CD8-positive, alpha-beta memory T cell (primary cell): ENCODE results near the gene DPH5. TPM values are rescaled to one million over a fixed set of nuclear protein-coding genes. Genes with fewer than 3 reads are reported as not detected.
A peak's percentile ranks its signal among the peaks of the same experiment; 100 is the strongest.

ENCODE experiments used
- CTCF ChIA-PET: fragments of 350-600 bp; sonication (Branson Sonifier 250); formaldehyde crosslinking; loops from one replicate; lab custom pipeline; 2021; ENCODE audit warnings: antibody characterized with exemption; lab: Charles Lee
- POLR2A ChIA-PET: fragments of 350-600 bp; sonication (Branson Sonifier 250); formaldehyde crosslinking; loops from one replicate; lab custom pipeline; 2021; ENCODE audit warnings: antibody characterized with exemption; lab: Charles Lee
- DNase-seq, 5 donors: peaks; one replicate each; pipeline versions ENCODE4 v3.0.0 to v3.0.0-alpha.2; 2020 to 2022; ENCODE audit warnings: mixed read lengths in 1 of 5
- H3K27ac ChIP-seq: one replicate; pipeline ENCODE4 v1.7.0; 2013; ENCODE audit warnings: low read depth, mild to moderate bottlenecking, low read length, moderate library complexity
- H3K27me3 ChIP-seq: 2 replicates; pipeline ENCODE4 v1.7.0; 2013; ENCODE audit warnings: low read length, mild to moderate bottlenecking; ENCODE audit not compliant: insufficient read depth, poor library complexity, severe bottlenecking
- H3K36me3 ChIP-seq: 2 replicates; pipeline ENCODE4 v1.7.0; 2013; ENCODE audit warnings: mild to moderate bottlenecking, low read length, moderate library complexity; ENCODE audit not compliant: insufficient read depth
- H3K4me1 ChIP-seq: 2 replicates; pipeline ENCODE4 v1.7.0; 2013; ENCODE audit warnings: mild to moderate bottlenecking, low read length, moderate library complexity; ENCODE audit not compliant: insufficient read depth
- H3K4me3 ChIP-seq: 2 replicates; pipeline ENCODE4 v1.7.0; 2013; ENCODE audit warnings: mild to moderate bottlenecking, low read length
- H3K9me3 ChIP-seq: 2 replicates; pipeline ENCODE4 v1.7.0; 2013; ENCODE audit warnings: mild to moderate bottlenecking, low read length
- H3K27ac Mint-ChIP-seq, 8 donors: one replicate each; pipeline ENCODE4 v1.8.0; 2020 to 2021; ENCODE audit warnings: mixed read lengths in 8 of 8, mild to moderate bottlenecking in 6 of 8, inconsistent platforms in 3 of 8, moderate library complexity in 3 of 8
- H3K27me3 Mint-ChIP-seq, 2 donors: one replicate each; pipeline ENCODE4 v1.8.0; 2020 to 2021; ENCODE audit warnings: mixed read lengths in 2 of 2, mild to moderate bottlenecking in 1 of 2, moderate library complexity in 1 of 2
- H3K36me3 Mint-ChIP-seq, 3 donors: one replicate each; pipeline ENCODE4 v1.8.0; 2020 to 2021; ENCODE audit warnings: mixed read lengths in 3 of 3, inconsistent platforms in 1 of 3, mild to moderate bottlenecking in 1 of 3
- H3K4me1 Mint-ChIP-seq, 3 donors: one replicate each; pipeline ENCODE4 v1.8.0; 2020 to 2021; ENCODE audit warnings: mixed read lengths in 3 of 3, inconsistent platforms in 1 of 3, mild to moderate bottlenecking in 1 of 3
- H3K4me3 Mint-ChIP-seq, 7 donors: one replicate each; pipeline ENCODE4 v1.8.0; 2020 to 2021; ENCODE audit warnings: mixed read lengths in 7 of 7, mild to moderate bottlenecking in 6 of 7, moderate library complexity in 4 of 7, inconsistent platforms in 2 of 7
- H3K9me3 Mint-ChIP-seq, 5 donors: one replicate each; pipeline ENCODE4 v1.8.0; 2020 to 2022; ENCODE audit warnings: mixed read lengths in 5 of 5, mild to moderate bottlenecking in 3 of 5, moderate library complexity in 2 of 5, inconsistent platforms in 1 of 5
- polyA plus RNA-seq: library from polyadenylated mRNA; unstranded; fragments of 300-500 nt; fragmentation: Illumina TruSeq; gene quantifications from one replicate; pipeline ENCODE4 v1.2.3, GENCODE V29; 2021
- total RNA-seq, 2 experiments: library from RNA; stranded (reverse); gene quantifications; one replicate each; pipeline ENCODE4 v1.2.3, GENCODE V29; 2021

The DPH5 gene
- total and polyA plus RNA-seq, 3 experiments from 2014 or later: 38.6 to 68.6 (median 58.5) TPM

DNA sequence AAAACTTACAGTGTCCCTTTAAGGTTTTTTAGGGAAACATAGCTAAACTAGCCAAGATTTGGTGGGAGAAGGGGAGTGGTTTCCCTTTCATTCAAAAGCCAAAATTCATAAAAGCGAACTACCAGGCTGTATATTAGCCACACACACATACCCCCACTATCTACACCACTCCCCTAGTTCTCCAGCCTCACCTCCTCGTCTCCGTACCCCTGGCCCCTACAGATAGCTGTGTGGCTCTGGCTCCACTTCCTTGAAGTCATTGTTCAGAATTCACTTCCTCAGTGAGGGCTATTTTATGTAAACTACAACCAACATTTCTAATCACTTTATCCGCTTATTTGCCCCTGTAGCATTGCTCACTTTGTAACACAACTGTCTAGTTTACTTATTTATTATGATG, 5.3 kb upstream of the DPH5 start:
- Mint-ChIP-seq H3K4me3 (no peak overlapping the region), H3K27ac (peak overlapping the region in 1 of 8 donors; percentile 12), H3K27me3 (no peaks in the 10 kb centered on the region), H3K9me3 (no peaks in the 10 kb centered on the region), H3K36me3 (peaks cover 12 to 32% (median 12%) of the 10 kb centered on the region in 3 donors), H3K4me1 (peaks cover 56 to 77% (median 71%) of the 10 kb centered on the region in 3 donors)
- no peak overlapping the region for H3K4me3 ChIP-seq
- peaks cover 44% of the 10 kb centered on the region for H3K4me1 ChIP-seq
- H3K36me3 ChIP-seq: no peaks in the 10 kb centered on the region
- no peak overlapping the region for H3K27ac ChIP-seq
- DNase-seq: no peak
- no peaks in the 10 kb centered on the region for H3K9me3 ChIP-seq
- CTCF ChIA-PET: interaction anchor here (1.3 to 1.4 kb wide), 2 partner anchors 96 to 208 kb away, joined by 3 read pairs; no protein-coding TSS in a partner anchor
- no peaks in the 10 kb centered on the region for H3K27me3 ChIP-seq
- POLR2A ChIA-PET: interaction anchor here (0.5 kb wide), 1 partner anchor 208 kb away, joined by 4 read pairs; no protein-coding TSS in a partner anchor

DNA sequence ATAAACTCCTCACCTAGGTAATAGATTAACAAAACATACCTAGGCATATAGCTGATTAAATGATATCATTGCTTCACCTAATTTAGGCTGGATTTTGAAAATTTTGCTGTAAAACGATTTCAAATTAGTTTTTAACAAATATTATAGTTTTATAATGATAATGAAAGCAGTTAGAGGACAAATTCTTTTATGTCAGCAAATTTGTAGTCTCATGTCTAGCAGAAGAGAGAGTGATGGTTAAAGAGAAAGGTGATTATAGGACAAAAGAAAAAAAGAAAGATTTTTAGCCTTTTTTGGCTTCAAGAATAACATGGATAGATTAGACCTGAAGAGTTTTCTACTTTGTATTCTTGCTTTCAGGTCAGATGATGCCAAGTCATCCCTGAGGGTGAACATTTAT, 3.6 kb upstream of the DPH5 start:
- ChIA-PET CTCF (interaction anchor here (1.3 kb wide), 1 partner anchor 328 kb away, joined by 3 read pairs; no protein-coding TSS in a partner anchor), POLR2A (no interaction called here)
- H3K27ac ChIP-seq: no peak overlapping the region
- Mint-ChIP-seq H3K27ac (peak overlapping the region in 2 of 8 donors; percentile 25 to 35), H3K9me3 (no peaks in the 10 kb centered on the region), H3K27me3 (no peaks in the 10 kb centered on the region), H3K36me3 (peaks cover 12 to 43% (median 12%) of the 10 kb centered on the region in 3 donors), H3K4me1 (peaks cover 57 to 77% (median 71%) of the 10 kb centered on the region in 3 donors), H3K4me3 (peak overlapping the region in 1 of 7 donors; percentile 25)
- no peak for DNase-seq
- no peaks in the 10 kb centered on the region for H3K9me3 ChIP-seq
- peaks cover 48% of the 10 kb centered on the region for H3K4me1 ChIP-seq
- H3K4me3 ChIP-seq: no peak overlapping the region
- no peaks in the 10 kb centered on the region for H3K27me3 ChIP-seq
- H3K36me3 ChIP-seq: no peaks in the 10 kb centered on the region

DNA sequence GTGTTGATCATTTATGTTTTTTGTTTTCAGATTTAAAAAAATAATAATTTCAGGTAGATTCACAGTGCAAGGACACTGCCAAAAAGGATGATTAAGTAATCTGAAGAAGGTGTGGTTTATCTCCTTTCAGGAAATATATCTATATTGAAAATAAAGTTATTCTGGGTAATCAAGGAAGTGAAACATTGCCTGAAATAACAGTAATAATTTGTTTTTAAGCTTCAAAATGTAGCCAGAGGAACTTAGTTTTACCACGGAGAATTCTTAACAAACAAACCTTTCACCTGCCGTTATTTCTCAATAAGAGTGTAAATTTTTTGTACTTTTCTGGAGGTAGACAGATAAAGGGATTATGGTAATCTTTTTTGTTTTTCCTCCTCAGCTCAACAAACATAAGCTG, 2.9 kb upstream of the DPH5 start:
- Mint-ChIP-seq H3K4me3 (peak overlapping the region in 1 of 7 donors; percentile 6), H3K27me3 (no peaks in the 10 kb centered on the region), H3K4me1 (peaks cover 60 to 80% (median 73%) of the 10 kb centered on the region in 3 donors), H3K27ac (no peak overlapping the region), H3K36me3 (peaks cover 12 to 49% (median 12%) of the 10 kb centered on the region in 3 donors), H3K9me3 (no peaks in the 10 kb centered on the region)
- Histone ChIP-seq H3K9me3 (no peaks in the 10 kb centered on the region), H3K4me3 (no peak overlapping the region), H3K27ac (no peak overlapping the region), H3K4me1 (peaks cover 51% of the 10 kb centered on the region), H3K36me3 (no peaks in the 10 kb centered on the region), H3K27me3 (no peaks in the 10 kb centered on the region)
- DNase-seq: no peak
- ChIA-PET POLR2A (interaction anchor here (0.6 kb wide), 1 partner anchor 46 kb away, joined by 8 read pairs; no protein-coding TSS in a partner anchor), CTCF (interaction anchor here (1.2 kb wide), 1 partner anchor 207 kb away, joined by 3 read pairs; no protein-coding TSS in a partner anchor)

DNA sequence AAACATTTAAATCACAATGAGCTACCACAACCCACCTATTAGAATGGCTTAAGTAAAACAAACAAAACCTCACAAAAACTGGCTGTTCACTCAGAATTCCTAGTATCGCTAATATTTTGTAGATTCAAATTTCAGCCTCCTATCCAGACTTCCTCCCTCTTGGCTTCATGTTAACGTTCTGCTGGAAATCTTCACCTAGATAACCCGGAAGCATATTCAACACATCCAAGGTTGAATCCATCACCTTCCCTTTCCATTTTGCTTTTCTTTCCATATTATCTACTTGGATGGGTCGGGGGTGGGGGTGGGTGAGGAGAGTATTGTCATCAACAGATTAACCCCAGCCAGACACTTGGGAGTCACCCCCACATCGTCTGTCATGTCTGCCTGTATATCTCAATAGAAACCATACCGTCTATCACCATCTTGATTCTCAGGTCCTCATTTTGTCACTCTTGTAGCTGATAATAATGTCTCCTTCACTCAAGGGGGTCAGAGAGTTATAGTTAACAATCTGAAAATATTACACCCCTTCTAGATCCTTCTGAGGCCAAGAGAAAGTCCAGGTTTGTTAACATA, 1.7 kb upstream of the DPH5 start:
- peak overlapping the region; percentile 78 for H3K27ac ChIP-seq
- Mint-ChIP-seq H3K4me3 (peak overlapping the region; percentile 32 to 99 (median 92)), H3K27me3 (no peaks in the 10 kb centered on the region), H3K9me3 (no peaks in the 10 kb centered on the region), H3K36me3 (peaks cover 5 to 51% (median 8%) of the 10 kb centered on the region in 3 donors), H3K4me1 (peaks cover 67 to 84% (median 80%) of the 10 kb centered on the region in 3 donors), H3K27ac (peak overlapping the region in 4 of 8 donors; percentile 0 to 40 (median 22))
- POLR2A ChIA-PET: no interaction called here
- peaks cover 58% of the 10 kb centered on the region for H3K4me1 ChIP-seq
- no peaks in the 10 kb centered on the region for H3K9me3 ChIP-seq
- H3K4me3 ChIP-seq: peak overlapping the region; percentile 94
- H3K27me3 ChIP-seq: no peaks in the 10 kb centered on the region
- no peak for DNase-seq
- CTCF ChIA-PET: interaction anchor here (1.2 kb wide), 2 partner anchors 209 to 261 kb away, joined by 3 to 4 read pairs; no protein-coding TSS in a partner anchor
- H3K36me3 ChIP-seq: no peaks in the 10 kb centered on the region

DNA sequence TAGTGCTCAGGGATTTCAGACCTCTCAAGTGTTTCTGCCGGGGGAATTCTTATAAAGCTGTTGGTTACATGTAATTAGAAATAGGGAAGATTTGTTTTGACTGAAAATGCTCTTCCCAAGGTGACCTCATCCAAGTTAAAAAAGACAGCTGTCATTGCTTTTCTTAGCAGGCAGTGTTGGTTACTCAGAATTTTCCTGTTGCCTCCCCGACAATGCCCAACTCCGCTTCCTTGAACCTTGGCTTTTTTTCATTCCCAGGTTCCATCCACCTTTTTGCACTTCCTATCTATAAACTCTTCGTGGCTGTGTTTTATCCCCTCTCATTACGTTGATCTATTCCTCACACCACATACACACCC, 825 bp upstream of the DPH5 start:
- ChIA-PET POLR2A (interaction anchor here (1.0 kb wide), 1 partner anchor 99 kb away, joined by 5 read pairs; no protein-coding TSS in a partner anchor), CTCF (interaction anchor here (1.1 kb wide), 1 partner anchor 99 kb away, joined by 3 read pairs; no protein-coding TSS in a partner anchor)
- Histone ChIP-seq H3K4me3 (peak overlapping the region; percentile 94), H3K27ac (peak overlapping the region; percentile 78), H3K4me1 (peaks cover 57% of the 10 kb centered on the region), H3K27me3 (no peaks in the 10 kb centered on the region), H3K9me3 (no peaks in the 10 kb centered on the region), H3K36me3 (no peaks in the 10 kb centered on the region)
- peak overlapping the region; percentile 90 to 99 (median 94) for H3K4me3 Mint-ChIP-seq
- peaks cover 9 to 55% (median 12%) of the 10 kb centered on the region in 3 donors for H3K36me3 Mint-ChIP-seq
- H3K27me3 Mint-ChIP-seq: no peaks in the 10 kb centered on the region
- no peaks in the 10 kb centered on the region for H3K9me3 Mint-ChIP-seq
- peak overlapping the region; percentile 92 to 99 (median 98) for H3K27ac Mint-ChIP-seq
- no peak for DNase-seq
- H3K4me1 Mint-ChIP-seq: peaks cover 73 to 90% (median 88%) of the 10 kb centered on the region in 3 donors

DNA sequence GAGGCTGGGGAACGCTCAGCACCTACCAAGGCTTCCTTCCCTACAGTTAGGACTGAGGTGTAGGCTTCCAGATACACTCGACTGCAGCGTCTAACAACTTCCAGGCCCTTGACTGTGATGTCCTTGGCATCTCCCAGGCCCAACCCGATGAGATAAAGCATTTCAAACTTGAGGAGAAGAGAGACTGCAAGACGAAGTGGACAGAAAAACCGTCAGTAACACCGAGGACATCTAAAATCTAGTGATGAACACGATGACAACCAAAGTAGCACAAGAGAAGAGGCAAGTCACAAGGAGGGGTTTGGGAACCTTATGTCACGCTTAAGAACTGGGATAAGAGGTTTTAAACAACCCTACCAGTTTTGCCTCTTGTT, 314 bp downstream of the DPH5 start:
- no peaks in the 10 kb centered on the region for H3K9me3 ChIP-seq
- H3K9me3 Mint-ChIP-seq: no peaks in the 10 kb centered on the region
- no peaks in the 10 kb centered on the region for H3K36me3 ChIP-seq
- H3K4me1 ChIP-seq: peaks cover 57% of the 10 kb centered on the region
- H3K27ac Mint-ChIP-seq: peak overlapping the region; percentile 92 to 99 (median 98)
- ChIA-PET CTCF (interaction anchor here (0.9 to 1.4 kb wide), 2 partner anchors 213 to 263 kb away, joined by 3 to 5 read pairs; no protein-coding TSS in a partner anchor), POLR2A (interaction anchor here (0.6 to 1.2 kb wide), 3 partner anchors 98 to 214 kb away, joined by 3 to 5 read pairs (median 4); no protein-coding TSS in a partner anchor)
- no peaks in the 10 kb centered on the region for H3K27me3 Mint-ChIP-seq
- H3K27ac ChIP-seq: peak overlapping the region; percentile 78
- peak overlapping the region; percentile 94 for H3K4me3 ChIP-seq
- peak overlapping the region; percentile 90 to 99 (median 94) for H3K4me3 Mint-ChIP-seq
- peaks cover 4 to 60% (median 13%) of the 10 kb centered on the region in 3 donors for H3K36me3 Mint-ChIP-seq
- H3K27me3 ChIP-seq: no peaks in the 10 kb centered on the region
- peaks cover 75 to 94% (median 91%) of the 10 kb centered on the region in 3 donors for H3K4me1 Mint-ChIP-seq
- no peak for DNase-seq

DNA sequence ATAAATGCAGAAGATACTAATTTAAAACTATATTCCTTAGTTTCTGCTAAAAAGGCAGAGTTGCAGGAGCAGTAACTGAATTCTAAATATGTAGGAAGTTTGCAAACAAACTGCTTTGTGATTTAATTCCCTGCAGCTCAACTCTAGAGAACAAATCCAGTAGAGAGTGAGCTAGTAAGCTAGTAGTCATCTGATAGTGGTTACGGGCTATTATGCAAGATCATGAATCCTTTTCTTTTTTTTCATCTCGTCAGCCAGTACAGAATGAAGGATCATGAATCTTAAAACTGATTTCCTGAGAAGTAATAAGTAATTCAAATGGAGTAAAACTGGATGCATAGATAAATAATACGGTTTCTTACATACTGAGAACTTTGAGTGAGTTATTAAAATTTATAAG, 3.3 kb downstream of the DPH5 start:
- peaks cover 41% of the 10 kb centered on the region for H3K4me1 ChIP-seq
- ChIA-PET POLR2A (no interaction called here), CTCF (no interaction called here)
- Mint-ChIP-seq H3K27ac (peak overlapping the region in 3 of 8 donors; percentile 3 to 62 (median 39)), H3K27me3 (no peaks in the 10 kb centered on the region), H3K36me3 (peaks cover 9 to 59% (median 16%) of the 10 kb centered on the region in 3 donors), H3K4me3 (peak overlapping the region in 1 of 7 donors; percentile 35), H3K4me1 (peaks cover 62 to 81% (median 77%) of the 10 kb centered on the region in 3 donors), H3K9me3 (no peaks in the 10 kb centered on the region)
- H3K9me3 ChIP-seq: no peaks in the 10 kb centered on the region
- no peak for DNase-seq
- H3K36me3 ChIP-seq: no peaks in the 10 kb centered on the region
- no peaks in the 10 kb centered on the region for H3K27me3 ChIP-seq
- no peak overlapping the region for H3K27ac ChIP-seq
- H3K4me3 ChIP-seq: no peak overlapping the region

DNA sequence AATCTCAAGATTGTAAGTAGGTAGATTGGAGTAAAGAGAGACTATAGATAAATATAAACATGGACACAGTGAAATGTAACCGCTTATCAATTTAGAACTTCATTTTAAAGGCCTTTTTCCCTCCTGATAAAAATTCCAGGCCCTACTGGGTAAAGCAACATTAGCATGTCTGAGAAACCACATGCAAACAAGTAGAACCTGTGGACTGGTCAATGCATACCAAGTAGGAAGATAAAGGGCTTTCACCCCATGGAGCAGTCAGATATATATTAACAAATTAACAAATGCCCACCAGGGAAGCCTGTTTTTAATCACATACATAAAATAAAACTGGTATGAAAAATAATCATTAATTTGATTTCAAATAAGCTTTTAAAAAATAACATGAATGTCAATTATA, 8.1 kb downstream of the DPH5 start:
- Histone ChIP-seq H3K27me3 (no peaks in the 10 kb centered on the region), H3K27ac (no peak overlapping the region), H3K4me1 (peaks cover 11% of the 10 kb centered on the region), H3K36me3 (no peaks in the 10 kb centered on the region), H3K4me3 (no peak overlapping the region), H3K9me3 (no peaks in the 10 kb centered on the region)
- CTCF ChIA-PET: no interaction called here
- Mint-ChIP-seq H3K9me3 (no peaks in the 10 kb centered on the region), H3K36me3 (peaks cover 28 to 61% (median 32%) of the 10 kb centered on the region in 3 donors), H3K27ac (no peak overlapping the region), H3K27me3 (no peaks in the 10 kb centered on the region), H3K4me1 (peaks cover 27 to 54% (median 35%) of the 10 kb centered on the region in 3 donors), H3K4me3 (no peak overlapping the region)
- POLR2A ChIA-PET: no interaction called here
- DNase-seq: no peak
